Neural cell (in vitro differentiated cells): Measurements from ENCODE around the gene MRPS15. TPM values are rescaled to one million over a fixed set of nuclear protein-coding genes. Genes with fewer than 3 reads are reported as not detected.
"Not testable (repeated sequence)": the region's sequence is repeated elsewhere in the genome, so short reads cannot be mapped to it uniquely, and the experiment has no call there.

Source experiments
- H2AFZ ChIP-seq: fragments of 200-600, 300-800 bp; sonication (generic), shearing (Covaris generic); 2 replicates; pipeline ENCODE4 v1.6.0; 2014; ENCODE audit warnings: low read depth, mild to moderate bottlenecking, antibody characterized with exemption, low read length, moderate library complexity
- H3F3A ChIP-seq: fragments of 200-600 bp; shearing (Covaris generic); 2 replicates; pipeline ENCODE4 v1.6.1; 2016; ENCODE audit warnings: mild to moderate bottlenecking, moderate library complexity, mixed read lengths, antibody characterized with exemption, low read length; ENCODE audit not compliant: insufficient read depth, poor library complexity, severe bottlenecking
- H3K27ac ChIP-seq: fragments of 200-600, 300-800 bp; sonication (generic), shearing (Covaris generic); 2 replicates; pipeline ENCODE4 v1.5.1; 2014; ENCODE audit warnings: mild to moderate bottlenecking, low read length, moderate library complexity
- H3K27me3 ChIP-seq: fragments of 300-800, 200-600 bp; sonication (generic), shearing (Covaris generic); 2 replicates; pipeline ENCODE4 v1.6.0; 2014; ENCODE audit warnings: mild to moderate bottlenecking, low read depth, low read length, moderate library complexity; ENCODE audit not compliant: insufficient read depth
- H3K36me3 ChIP-seq: fragments of 300-800, 200-600 bp; sonication (generic), shearing (Covaris generic); 2 replicates; pipeline ENCODE4 v1.5.1; 2014; ENCODE audit warnings: mild to moderate bottlenecking, antibody characterized with exemption, low read length, moderate library complexity; ENCODE audit not compliant: insufficient read depth
- H3K4me2 ChIP-seq: fragments of 300-800, 200-600 bp; sonication (generic), shearing (Covaris generic); 2 replicates; pipeline ENCODE4 v1.6.0; 2014; ENCODE audit warnings: mild to moderate bottlenecking, low read length
- H3K4me3 ChIP-seq: fragments of 300-800, 200-600 bp; sonication (generic), shearing (Covaris generic); 2 replicates; pipeline ENCODE4 v1.5.1; 2014; ENCODE audit warnings: mild to moderate bottlenecking, low read length, moderate library complexity
- H3K79me2 ChIP-seq: fragments of 200-600 bp; shearing (Covaris generic); replicated peaks from 2 replicates; pipeline ENCODE4 v1.6.0; 2014; ENCODE audit warnings: mild to moderate bottlenecking, low read length, moderate library complexity; ENCODE audit not compliant: insufficient read depth
- H3K9ac ChIP-seq: fragments of 300-800, 200-600 bp; sonication (generic), shearing (Covaris generic); 2 replicates; pipeline ENCODE4 v1.6.1; 2016; ENCODE audit warnings: mild to moderate bottlenecking, low read length, mixed read lengths
- H3K9me2 ChIP-seq: fragments of 200-600 bp; shearing (Covaris generic); 2 replicates; pipeline ENCODE4 v1.6.1; 2016; ENCODE audit warnings: mild to moderate bottlenecking, low read length, mixed read lengths; ENCODE audit not compliant: insufficient read depth
- H3K9me3 ChIP-seq: fragments of 200-600, 300-800 bp; sonication (generic), shearing (Covaris generic); 2 replicates; pipeline ENCODE4 v1.6.1; 2016; ENCODE audit warnings: mild to moderate bottlenecking, mixed run types, low read length, moderate library complexity, mixed read lengths
- H4K20me1 ChIP-seq: fragments of 200-600 bp; shearing (Covaris generic); 2 replicates; pipeline ENCODE4 v1.6.1; 2016; ENCODE audit warnings: mild to moderate bottlenecking, mixed run types; ENCODE audit not compliant: insufficient read depth
- CTCF ChIP-seq: fragments of 450-650 bp; IDR thresholded peaks from 2 replicates; pipeline ENCODE4 v1.5.1; 2014; ENCODE audit warnings: antibody characterized with exemption, mild to moderate bottlenecking, moderate library complexity; ENCODE audit not compliant: poor library complexity, severe bottlenecking
- EZH2 ChIP-seq: fragments of 200-600, 300-800 bp; shearing (Covaris generic), sonication (generic); IDR thresholded peaks from 2 replicates; pipeline ENCODE4 v1.6.1; 2014; ENCODE audit warnings: antibody characterized with exemption, low read length, borderline replicate concordance, mild to moderate bottlenecking; ENCODE audit not compliant: insufficient read depth, poor library complexity, severe bottlenecking
- MXI1 ChIP-seq: fragments of 450-650 bp; conservative IDR thresholded peaks from 2 replicates; pipeline ENCODE4 v1.6.1; 2014; ENCODE audit warnings: antibody characterized with exemption, mild to moderate bottlenecking; ENCODE audit not compliant: poor library complexity, severe bottlenecking
- POLR2AphosphoS5 ChIP-seq: IDR thresholded peaks from 2 replicates; pipeline ENCODE4 v1.6.1; 2012
- RAD21 ChIP-seq: fragments of 450-650 bp; conservative IDR thresholded peaks from 2 replicates; pipeline ENCODE4 v1.6.1; 2014; ENCODE audit warnings: antibody characterized with exemption, mild to moderate bottlenecking, moderate library complexity
- REST ChIP-seq: IDR thresholded peaks from 2 replicates; pipeline ENCODE4 v1.6.1; 2012; ENCODE audit warnings: borderline replicate concordance
- SMC3 ChIP-seq: fragments of 450-650 bp; conservative IDR thresholded peaks from 2 replicates; pipeline ENCODE4 v1.6.1; 2014; ENCODE audit warnings: antibody characterized with exemption, mild to moderate bottlenecking, moderate library complexity; ENCODE audit not compliant: poor library complexity
- polyA plus RNA-seq: library from polyadenylated mRNA; depleted of rRNA; stranded (reverse); fragments of >200 nt; gene quantifications from 2 replicates; pipeline ENCODE4 v1.2.3, GENCODE V29; 2014

The MRPS15 gene
- polyA plus RNA-seq, 1 donor from 2014 or later, result 65.6 TPM

- H4K20me1 ChIP-seq, result no peaks in the 10 kb centered on the region
- H3K27me3 ChIP-seq, result no peaks in the 10 kb centered on the region
- no peak overlapping the region for H3K9ac ChIP-seq
- no peak overlapping the region for H2AFZ ChIP-seq
- H3K4me3 ChIP-seq, result no peak overlapping the region
- H3K9me3 ChIP-seq, result no peaks in the 10 kb centered on the region
- TF ChIP-seq EZH2 (no peak), CTCF (no peak), POLR2AphosphoS5 (no peak), REST (no peak)
- no peaks in the 10 kb centered on the region for H3K9me2 ChIP-seq
- H3K79me2 ChIP-seq, result no peaks in the 10 kb centered on the region
- no peak overlapping the region for H3K27ac ChIP-seq
- no peaks in the 10 kb centered on the region for H3F3A ChIP-seq
- no peak overlapping the region for H3K4me2 ChIP-seq
- H3K36me3 ChIP-seq, result no peaks in the 10 kb centered on the region
These were observed 47.9 kb upstream of the MRPS15 start for GRCh38 chr1:36511804-36512798.

- not testable (repeated sequence) for H3K27ac ChIP-seq, H2AFZ ChIP-seq, H3K27me3 ChIP-seq, H3K4me3 ChIP-seq, H3F3A ChIP-seq, H3K9ac ChIP-seq, H3K4me2 ChIP-seq, H3K36me3 ChIP-seq, H3K79me2 ChIP-seq, H3K9me3 ChIP-seq, H4K20me1 ChIP-seq, H3K9me2 ChIP-seq
These were observed 47.0 kb upstream of the MRPS15 start for GRCh38 chr1:36511220-36511619.

GRCh38 chr1:36510418-36510817, 46.2 kb upstream of the MRPS15 start:
- Histone ChIP-seq H3K27ac (no peak overlapping the region), H2AFZ (no peak overlapping the region), H3K9me2 (no peaks in the 10 kb centered on the region), H3K4me2 (no peak overlapping the region), H3K9ac (no peak overlapping the region), H4K20me1 (no peaks in the 10 kb centered on the region), H3K4me3 (no peak overlapping the region), H3K9me3 (no peaks in the 10 kb centered on the region), H3K36me3 (no peaks in the 10 kb centered on the region), H3K27me3 (no peaks in the 10 kb centered on the region), H3K79me2 (no peaks in the 10 kb centered on the region), H3F3A (no peaks in the 10 kb centered on the region)
- TF ChIP-seq EZH2 (no peak), RAD21 (no peak), SMC3 (no peak), MXI1 (no peak)
